GM18867 (cell line): ENCODE results near the gene BARHL1.

ENCODE experiments used
- ATAC-seq: cut with Tn5 transposase; IDR thresholded peaks from one replicate; pipeline ENCODE4 v1.9.1; 2021; ENCODE audit warnings: mild to moderate bottlenecking, moderate library complexity; ENCODE audit not compliant: unreplicated experiment

The BARHL1 gene

DNA sequence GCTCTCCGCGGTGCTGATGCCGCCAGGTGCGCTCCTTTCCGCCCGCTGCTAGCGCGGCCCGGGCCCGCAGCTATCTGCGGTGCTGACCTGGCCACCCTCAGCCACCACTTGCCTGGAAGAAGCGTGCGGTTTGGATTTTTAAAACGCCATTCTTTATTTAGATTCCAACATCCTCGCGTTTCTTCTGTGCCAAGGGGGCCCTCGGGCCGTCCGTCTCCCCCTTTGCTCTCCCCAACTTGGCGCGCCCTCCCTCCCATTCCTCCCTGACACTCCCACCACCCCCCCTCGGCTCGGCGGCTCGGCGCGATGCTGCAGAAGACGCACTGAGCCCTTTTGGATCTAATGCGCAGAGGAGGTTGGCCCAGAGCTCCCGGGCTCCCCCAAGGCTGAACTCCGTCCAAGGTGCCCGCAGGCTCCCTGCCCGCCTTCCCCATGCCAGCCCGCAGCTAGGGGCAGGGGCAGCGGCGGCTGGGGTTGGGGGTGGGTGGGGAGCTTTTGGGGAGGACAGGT lies at the start of gene BARHL1:
TSS of gene BARHL1 (plus strand) at position 331 of the 510 bp plus-strand sequence. CDS start 192 bp downstream, outside the sequence.
- no peak for ATAC-seq

DNA sequence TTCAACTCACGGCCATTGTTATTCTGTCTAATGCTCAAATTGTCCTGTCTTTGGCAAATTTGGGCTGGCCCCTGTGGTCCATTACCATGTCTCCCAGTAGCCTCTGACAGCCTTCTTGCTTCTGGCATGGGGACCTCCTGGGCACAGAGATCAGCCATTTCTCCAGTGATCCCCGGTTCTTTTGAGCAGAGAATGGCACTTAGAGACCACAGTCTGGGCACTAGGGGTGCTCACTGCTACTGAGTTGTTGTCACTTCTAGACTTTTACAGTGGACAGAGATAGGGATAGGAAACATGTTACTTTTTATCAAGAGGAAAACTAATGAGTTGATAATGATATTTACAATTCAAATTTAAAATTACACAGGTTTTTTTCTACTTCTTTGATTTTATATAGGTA lies 47.6 kb upstream of the BARHL1 start:
- no peak for ATAC-seq

DNA sequence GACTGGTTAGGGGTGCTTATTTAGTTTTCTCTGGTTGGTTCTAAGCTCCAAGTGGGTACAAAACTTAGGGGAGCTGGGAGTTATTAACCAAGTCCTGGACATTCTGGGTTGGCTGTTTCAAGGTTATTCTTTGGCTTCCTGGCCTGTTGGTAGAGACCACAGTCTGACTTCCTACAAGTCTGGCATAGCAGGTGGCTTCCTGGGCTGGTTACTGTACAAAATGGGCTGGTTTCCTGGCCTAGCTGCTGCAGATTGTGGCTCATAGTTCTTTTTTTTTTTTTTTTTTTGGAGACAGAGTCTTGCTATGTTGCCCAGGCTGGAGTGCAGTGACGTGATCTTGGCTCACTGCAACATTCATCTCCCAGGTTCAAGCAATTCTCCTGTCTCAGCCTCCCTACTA lies 46.3 kb upstream of the BARHL1 start:
- no peak for ATAC-seq

DNA sequence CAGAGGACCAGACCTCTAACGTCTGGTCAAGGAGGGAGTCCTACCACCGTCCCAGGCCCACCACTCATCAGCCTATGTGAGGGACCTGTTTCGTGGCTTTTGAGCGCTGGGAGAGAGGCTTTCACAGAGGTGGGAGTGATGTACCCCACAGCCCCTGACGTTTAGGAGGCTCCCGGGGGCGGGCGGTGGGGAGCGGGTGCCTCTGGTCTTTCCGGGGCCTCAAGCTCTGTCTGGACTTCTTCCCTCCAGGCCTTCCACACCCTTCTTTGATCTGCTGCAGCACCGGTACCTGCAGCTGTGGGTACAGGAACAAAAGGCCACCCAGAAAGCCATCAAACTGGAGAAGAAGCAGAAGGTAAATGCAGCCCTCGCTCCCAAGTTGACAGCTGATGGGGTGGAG lies 45.1 kb upstream of the BARHL1 start:
- ATAC-seq: no peak

DNA sequence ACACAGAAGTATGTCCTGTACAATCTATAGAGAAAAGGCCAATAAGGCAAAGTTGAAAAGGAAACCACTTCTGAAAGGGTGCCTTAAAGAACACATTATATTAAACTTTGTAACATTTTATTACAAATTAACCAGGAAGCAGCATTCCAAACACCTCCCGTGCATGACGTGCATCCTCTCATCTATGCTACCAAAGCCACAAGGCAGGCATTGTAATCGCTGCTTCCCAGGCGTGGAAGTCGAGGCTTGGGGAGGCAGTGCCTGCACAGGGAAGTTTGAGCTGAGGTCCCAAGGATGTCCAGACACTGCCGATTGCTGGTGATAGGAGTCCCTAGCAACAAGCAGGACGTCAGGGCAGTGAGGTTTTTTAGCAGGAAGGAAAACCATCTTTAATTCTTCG lies 44.3 kb upstream of the BARHL1 start:
- no peak for ATAC-seq

DNA sequence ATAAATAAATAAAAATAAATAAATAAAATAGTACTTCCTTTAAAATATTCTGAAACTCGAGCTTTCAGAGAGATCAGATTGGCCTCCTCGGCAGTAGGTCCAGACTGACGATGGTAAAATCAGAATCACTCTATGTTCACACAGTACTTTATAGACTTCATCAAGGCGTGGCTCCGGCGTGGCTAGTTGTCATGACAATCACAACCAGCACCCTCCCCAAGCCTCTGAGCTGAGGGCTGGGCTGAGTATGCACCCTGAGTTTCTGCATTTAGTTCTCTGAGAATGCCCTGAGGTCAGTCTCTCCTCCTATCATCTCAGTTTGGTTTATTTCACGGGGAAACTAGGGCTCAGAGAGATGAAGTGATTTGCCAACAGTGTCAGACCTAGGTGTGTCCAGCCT lies 43.3 kb upstream of the BARHL1 start:
- no peak for ATAC-seq

DNA sequence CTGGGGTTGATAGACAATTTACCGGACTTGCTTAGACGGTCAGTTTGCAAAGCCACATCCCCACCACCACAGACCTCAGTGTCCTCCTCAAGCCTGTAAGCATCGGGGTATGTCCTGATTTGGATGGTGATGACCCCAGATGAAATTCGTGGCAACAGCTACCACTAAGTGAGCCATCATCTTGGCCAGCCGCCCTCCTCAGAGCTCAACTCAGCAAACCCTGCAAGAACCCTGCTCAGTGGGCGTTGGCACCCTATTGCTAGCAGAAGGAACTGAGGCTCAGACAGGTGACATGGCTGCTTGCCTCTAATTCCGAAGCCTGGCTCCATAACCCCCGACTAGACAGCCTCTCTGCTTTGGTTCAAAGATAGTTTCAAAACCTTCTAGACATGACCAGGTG lies 41.4 kb upstream of the BARHL1 start:
- ATAC-seq: no peak

DNA sequence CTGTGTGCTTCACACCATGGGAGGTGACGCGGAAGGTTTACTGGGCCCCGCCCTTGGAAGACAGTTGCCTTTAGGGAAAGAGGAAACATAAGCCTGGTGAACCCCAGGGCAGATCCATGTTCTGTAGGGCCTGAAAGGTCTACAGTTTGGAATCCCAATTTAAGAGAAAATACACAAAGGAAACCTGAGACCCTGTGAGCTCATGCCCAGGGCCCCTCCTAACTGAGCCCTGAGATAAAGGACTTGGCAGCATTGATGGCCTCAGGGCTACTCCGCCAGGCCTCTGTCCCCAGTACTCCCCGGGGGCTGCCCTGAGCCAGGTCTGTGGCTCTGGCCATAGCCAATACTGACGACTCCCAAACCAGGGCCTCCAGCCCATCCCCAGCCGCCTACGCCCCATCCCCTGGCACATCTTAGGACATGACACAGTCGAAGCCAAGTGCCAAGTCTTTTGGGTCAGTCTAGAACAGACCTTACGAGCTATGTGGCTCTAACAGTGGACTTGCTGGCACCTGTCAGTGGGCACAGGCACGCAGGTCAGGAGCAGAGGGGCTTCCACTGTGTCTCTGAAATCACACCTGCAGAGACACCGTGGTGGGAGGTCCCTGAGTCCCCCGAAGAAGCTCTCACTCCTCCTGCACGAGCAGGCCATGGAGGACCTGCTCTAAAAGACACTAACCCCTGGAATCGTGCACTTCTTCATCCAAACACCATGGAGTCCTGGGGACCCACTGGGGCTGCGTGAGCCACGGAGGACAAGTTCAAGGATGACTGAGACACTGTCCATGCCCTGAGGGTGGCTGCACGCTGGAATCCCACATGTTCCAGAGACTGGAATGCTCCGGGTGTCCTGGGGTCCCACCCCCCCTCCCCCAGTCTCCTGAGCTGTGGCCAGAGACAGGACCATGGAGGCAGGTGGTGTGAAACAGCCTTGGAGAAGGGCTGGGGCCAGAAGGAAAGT lies 40.3 kb upstream of the BARHL1 start:
- ATAC-seq: no peak

DNA sequence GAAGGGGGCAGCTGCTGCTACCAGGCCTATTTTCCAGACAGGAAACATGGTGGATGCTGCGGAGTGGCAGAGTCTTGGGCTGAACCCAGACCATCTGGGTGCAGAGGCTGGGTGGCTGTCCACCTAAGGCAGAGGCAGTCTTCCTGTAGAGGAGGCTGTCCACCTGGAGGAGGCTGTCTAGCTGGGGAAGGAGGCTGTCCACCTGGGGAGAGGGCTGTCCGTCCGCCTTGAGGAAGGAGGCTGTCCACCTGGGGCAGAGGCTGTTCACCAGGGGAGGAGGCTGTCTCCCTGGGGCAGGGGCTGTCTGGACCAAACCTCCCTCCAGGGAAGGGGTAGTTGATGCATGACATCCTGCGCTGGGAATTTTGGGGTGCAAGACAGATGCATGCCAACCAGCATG lies 39.2 kb upstream of the BARHL1 start:
- no peak for ATAC-seq

DNA sequence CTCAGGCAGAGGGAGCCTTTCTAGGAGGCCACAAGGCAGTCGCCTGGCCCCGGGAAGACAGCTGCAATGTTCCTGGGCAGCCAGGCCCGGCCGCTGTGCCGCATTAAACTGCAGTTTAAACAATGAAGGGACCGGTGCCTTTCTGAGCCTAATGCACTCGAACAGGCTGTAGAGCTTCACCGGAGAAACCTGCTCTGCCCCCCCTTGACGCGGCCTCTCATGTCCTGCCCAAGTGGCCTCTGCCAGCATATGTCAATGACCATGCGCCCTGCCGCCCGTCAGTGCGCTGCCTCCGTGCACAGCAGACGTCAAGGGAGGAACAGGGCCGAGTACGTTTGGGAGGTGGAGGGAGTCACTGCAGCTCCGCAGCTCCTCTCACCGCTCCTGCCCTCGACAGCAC lies 38.4 kb upstream of the BARHL1 start:
- ATAC-seq: no peak

DNA sequence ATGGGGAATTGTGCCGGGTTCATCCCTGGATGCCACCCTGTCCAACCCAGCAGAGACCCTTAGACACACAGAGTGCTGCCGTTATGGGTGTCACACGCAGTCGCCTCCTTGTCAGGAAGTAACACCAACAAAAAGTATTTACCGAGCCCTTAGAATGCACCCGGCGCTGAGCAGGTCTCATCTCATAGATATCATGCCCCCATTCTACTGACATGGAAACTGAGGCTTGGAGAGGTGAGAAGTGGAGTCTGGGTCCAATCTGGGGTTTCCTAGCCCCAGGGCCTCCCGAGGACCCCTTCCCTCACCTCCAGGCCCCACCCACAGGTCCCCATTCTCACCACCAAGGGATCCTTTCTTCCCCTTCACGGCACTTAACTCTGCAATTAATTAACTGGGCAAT lies 36.8 kb upstream of the BARHL1 start:
- no peak for ATAC-seq

DNA sequence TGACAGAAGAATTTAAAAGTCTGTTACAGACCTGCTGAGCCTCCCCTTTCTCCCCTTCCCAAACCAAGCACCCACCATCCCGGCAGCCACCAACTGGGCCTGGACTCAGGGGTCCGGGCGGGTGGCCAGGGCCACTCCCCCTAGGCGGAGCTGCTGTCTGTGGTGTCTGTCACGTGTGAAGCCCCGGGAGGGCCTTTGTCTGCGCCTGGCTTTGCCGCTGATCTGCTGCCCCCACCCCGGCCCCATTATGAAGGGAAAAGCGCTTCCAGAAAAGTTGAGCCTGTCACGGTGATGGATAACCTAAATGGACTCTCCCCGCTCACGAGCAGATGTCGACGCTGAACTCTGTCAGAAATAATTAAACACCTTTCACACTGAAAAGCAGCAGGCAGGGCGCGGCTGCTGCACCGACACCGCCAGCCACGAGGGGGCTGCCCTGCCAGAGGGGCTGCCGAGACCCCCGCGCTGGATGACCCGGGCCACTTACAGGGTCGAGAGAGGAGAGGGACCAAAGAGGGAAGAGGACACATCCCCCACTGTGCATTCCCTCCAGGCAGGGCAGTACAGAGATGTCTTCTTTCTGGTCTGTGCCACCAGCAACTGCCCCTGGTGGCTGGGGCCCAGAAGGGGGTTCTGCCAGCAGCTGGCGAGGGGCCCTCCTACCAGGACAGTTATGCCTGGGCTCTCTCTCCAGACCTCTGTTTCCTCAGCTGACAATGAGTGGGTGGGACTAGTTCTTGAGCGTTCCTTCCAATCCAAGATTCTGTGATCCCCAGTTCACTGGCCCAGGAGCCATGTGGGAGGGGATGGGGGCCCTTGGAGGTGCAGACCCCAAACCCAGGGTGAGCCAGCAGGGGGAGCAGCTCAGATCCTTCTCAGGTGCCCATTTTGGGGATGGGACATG lies 36.0 kb upstream of the BARHL1 start:
- no peak for ATAC-seq

DNA sequence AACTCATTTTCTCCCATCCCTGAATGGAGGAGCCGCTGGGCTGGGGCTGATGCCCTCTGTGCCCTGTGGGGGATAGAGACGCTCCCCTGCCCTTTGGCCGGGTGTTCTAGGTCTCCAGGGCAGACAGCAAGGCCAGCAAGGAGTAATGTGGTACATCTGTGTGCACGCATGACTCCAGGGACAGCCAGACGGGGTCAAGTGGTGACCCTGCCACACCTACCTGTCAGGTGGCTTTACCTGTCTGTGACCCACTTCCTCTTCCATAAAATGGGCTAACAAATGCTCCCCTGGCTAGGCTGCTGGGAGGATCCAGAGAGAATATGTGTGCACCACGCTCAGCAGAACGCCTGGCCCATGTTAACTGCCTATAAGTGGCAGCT lies 35.4 kb upstream of the BARHL1 start:
- ATAC-seq: no peak

DNA sequence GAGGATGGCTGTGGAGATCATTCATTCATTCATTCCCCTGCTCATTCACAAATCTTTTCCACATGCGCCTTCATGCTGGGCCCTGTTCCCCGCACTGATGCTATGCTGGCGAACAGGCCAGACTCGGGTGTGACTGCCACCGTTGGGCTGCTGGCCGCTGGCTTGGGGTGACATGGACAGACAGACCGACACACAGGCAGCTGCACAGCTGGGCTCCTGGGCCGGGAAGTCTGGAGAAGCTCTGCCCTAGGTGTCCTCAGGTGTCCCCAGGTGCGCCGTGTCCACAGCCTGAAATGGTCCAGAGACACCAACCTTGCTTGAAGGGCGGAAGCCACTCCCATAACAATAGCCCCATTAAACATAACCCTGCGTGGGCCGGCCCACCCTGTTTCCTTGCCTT lies 35.0 kb upstream of the BARHL1 start:
- ATAC-seq: no peak

DNA sequence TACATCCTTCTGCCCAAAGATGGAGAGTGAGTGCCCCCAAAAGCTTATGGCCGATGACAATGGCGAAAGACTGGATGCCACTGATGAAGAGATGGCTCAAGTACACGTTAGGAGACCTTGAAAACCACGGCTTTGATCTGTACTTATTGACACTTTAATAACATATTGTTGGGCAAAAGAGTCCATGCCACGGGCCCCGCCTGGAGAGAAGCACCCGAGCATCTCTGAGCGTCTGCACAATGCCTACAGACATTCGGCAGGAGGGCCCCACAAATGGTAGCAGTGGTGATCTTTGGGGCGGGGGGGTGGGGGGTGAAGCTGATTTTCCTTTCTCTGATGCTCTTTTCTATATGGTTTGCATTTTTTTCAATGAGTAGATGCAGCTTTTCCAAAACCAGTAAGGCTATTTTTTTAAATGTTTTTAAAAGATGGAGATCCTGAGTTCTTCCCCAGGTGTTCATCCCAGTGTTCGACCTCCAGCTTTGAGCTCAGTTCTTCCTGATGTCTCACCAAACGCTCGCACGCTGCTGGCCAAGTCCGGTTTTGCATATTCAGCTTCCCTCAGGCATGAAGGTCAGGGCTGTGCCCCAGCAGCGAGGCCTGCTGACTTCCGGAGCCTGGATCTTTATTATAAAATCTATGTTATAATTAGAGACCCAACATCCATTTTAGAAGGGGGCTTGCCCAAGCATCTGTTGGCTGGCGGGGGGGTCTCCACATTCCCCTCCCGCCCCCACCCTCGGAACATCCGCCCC lies 34.3 kb upstream of the BARHL1 start:
- ATAC-seq: no peak

DNA sequence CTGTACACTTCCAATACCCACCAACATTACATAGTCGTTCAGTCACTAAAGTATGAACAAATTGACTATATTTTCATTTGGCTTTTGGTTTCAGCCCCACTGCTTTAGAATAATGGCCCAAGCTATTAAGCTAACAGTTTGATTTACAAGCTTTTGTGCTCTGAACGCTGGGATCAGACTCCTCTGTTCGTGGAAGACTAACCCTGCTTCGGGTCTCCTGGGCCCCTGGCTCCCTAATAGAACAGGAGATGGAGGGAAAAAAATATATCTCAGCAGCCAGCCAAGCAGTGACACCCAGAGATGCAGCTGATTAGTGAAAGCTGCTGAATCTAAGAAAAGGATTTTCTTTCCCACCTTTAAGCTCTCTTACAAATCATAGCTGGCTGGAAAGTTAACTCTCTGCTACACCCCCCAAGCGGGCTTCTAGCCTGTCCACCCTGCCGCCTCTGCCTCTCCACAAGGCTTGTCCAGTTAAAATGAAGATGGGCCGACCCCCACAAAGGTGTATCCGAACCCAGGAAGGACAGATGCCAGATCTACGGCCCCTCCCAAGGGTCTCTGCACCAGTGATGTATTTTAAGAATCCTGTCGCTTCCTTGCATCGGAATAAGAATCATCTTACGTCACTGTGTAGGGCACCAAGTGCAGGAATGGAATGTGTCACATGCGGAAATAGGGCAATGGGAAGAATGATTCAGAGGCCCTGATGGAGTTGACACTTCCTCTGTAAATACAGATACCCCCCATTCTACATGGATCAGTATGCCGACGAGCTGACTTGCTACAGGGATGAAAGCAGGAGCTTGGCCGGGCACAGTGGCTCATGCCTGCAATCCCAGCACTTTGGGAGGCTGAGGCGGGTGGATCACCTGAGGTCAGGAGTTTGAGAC lies 33.4 kb upstream of the BARHL1 start:
- ATAC-seq: no peak

DNA sequence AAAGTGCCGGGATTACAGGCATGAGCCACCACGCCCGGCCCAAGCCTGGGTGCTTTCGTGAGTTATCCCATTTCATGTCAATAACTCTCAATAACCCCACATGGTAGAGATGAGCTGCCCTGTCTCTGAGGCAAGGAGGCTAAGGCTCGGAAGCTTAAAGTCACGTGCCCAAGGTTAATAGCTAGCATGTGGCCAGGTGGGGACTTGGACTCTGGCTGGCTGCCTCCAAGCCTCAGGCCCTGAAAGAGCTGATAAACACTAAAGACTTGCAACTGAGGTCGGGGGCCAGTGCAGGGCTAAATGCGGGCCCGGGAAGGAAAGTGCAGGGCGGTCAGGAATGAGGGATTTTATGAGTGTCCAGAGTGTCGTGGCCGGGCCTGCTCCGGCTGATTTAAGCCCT lies 30.9 kb upstream of the BARHL1 start:
- ATAC-seq: no peak

DNA sequence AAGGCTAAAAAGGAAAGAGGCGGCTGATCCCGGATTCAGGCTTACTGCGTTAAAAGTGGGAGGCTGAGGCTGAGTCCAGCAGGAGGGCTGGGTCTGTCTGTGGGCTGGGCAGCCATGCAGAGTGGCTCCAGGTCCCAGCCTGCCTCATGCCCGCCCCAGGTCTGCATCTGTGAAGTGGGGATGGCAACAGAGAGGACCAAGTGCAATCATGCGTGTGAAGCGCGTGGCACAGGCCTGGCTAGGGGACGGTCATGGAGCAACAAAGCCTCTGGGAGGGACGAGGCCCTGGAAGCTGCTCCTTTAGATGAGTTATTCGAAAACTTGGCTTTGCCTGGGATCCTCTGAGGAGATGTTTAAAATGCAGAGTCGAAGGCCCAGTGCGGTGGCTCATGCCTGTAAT lies 30.4 kb upstream of the BARHL1 start:
- ATAC-seq: no peak

DNA sequence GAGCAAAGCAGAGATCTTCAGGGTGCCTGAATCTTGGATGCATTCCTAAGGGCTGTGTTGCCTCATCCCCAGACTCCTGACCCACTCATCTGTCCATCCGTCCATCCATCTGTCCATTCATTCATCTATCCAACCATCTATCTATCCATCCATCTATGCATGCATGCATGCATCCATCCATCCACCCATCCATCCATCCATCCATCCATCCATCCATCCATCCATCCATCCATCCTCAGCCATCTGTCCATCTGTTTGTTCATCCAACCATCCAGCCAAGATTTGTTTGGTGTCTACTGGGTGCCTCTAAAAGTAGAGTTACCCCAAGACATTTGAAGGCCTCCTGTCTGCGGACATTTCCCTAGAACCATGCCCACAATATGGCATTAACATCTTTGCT lies 27.7 kb upstream of the BARHL1 start:
- ATAC-seq: no peak

DNA sequence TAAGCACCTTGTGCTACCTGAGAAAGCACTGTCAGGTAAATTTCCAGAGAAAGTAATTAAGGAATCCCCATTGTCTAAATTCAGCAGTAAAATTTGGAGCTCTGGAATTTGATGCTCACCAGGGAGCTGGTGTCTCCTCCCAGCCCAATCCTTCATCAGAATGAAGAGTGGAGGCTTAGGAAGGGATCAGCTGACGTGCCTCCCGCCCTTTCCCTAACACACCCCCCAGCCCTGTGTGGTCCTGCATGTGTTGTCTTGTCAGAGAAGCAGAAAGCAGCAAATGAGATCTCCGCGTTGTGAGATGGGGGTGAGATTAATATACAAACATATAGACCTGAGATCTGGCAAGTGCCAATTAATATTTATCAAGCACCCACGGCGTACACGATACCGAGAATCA lies 26.9 kb upstream of the BARHL1 start:
- no peak for ATAC-seq
